Testis (tissue), 3 donors: ENCODE data around the gene TBCD. TPM values are rescaled to one million over a fixed set of nuclear protein-coding genes. Genes with fewer than 3 reads are reported as not detected.
A peak's percentile ranks its signal among the peaks of the same experiment; 100 is the strongest.

Source experiments
- DNase-seq: peaks from one replicate; pipeline ENCODE4 v3.0.0-alpha.2; 2019
- H3K27ac ChIP-seq, 2 donors: fragments of 200-600 bp; sonication (generic); one replicate each; pipeline ENCODE4 v1.5.1; 2019
- H3K27me3 ChIP-seq: fragments of 200-600 bp; sonication (generic); one replicate; pipeline ENCODE4 v1.5.1; 2019
- H3K36me3 ChIP-seq: fragments of 200-600 bp; sonication (generic); one replicate; pipeline ENCODE4 v1.5.1; 2017; ENCODE audit warnings: low read depth; ENCODE audit errors: missing control alignments
- H3K4me1 ChIP-seq: fragments of 200-600 bp; sonication (generic); one replicate; pipeline ENCODE4 v1.5.1; 2019
- H3K4me3 ChIP-seq, 2 donors: fragments of 200-600 bp; sonication (generic); one replicate each; pipeline ENCODE4 v1.5.1; 2017 to 2019
- H3K9me3 ChIP-seq: fragments of 200-600 bp; sonication (generic); one replicate; pipeline ENCODE4 v1.5.1; 2017
- POLR2A ChIP-seq: fragments of 450-650 bp; IDR thresholded peaks from one replicate; pipeline ENCODE4 v1.6.1; 2017; ENCODE audit warnings: antibody characterized with exemption, mild to moderate bottlenecking, moderate library complexity
- WGBS, 2 donors: methylation state at CpG; one replicate each; pipeline ENCODE4 v1.1.5; 2018; 5-methylcytosine and 5-hydroxymethylcytosine counted together
- intact Hi-C: fragments of 100-400 bp; cut with DNase I; formaldehyde crosslinking; loops from one replicate; pipeline ENCODE4 v1.15.1; 2023; ENCODE audit warnings: low total_unique reads
- polyA plus RNA-seq: library from polyadenylated mRNA; stranded (reverse); fragments of 350-450 nt; fragmentation: Illumina TruSeq; extraction: RNeasy Lipid Tissue Mini Kit (QIAGEN cat#74804); gene quantifications from one replicate; pipeline ENCODE4 v1.2.3, GENCODE V29; 2014; ENCODE audit warnings: low read depth, low replicate concordance; ENCODE audit not compliant: insufficient read depth
- total RNA-seq, 2 donors: library from RNA; depleted of rRNA; stranded (reverse); fragments of >200 nt; gene quantifications; one replicate each; pipeline ENCODE4 v1.2.3, GENCODE V29; 2016
- TF ChIP-seq, protein P1 (sequence below), 3 experiments: fragments of 450-650 bp in 2 of 3; fragments of 200-600 bp in 1 of 3; sonication (generic) in 1 of 3; IDR thresholded peaks; one replicate each; pipeline ENCODE4 v1.5.1; 2016 to 2019; ENCODE audit warnings: antibody characterized with exemption in 3 of 3, mild to moderate bottlenecking in 2 of 3, moderate library complexity in 1 of 3

Gene TBCD
- total and polyA plus RNA-seq, 3 donors from 2014 or later, result 81.2 to 128 (median 115) TPM

DNA sequence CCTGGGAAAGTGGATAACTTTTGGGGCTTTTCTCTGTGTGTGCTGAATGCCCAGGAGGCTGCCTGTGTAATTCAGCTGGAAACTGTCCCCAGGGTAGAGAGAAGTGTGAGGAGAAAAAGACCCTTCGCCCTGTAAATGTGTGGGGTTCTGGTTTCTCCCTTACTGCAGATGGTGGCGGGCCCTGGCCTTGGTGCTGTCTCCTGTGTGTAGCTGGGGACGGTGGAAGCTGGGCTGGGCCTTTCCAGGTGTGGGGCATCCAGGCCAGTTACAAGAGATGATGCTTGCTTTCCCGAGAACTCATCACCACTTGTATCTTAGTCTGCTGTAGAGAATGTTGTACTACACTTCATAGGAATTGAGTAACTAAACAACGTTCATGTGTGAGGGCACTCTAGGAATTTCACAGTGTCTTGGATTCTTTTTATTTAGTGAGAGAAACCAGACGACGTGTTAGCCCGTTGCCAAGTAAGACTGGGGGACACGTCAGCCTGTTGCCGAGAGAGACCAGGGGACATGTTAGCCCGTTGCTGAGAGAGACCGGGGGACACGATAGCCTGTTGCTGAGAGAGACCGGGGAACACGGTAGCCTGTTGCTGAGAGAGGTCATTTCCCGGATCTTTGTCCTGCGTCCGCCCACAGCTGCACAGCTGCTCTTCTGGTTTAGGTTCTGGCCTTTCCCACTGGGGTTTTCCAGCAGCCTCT is 43.1 kb downstream of the TBCD start:
- Histone ChIP-seq H3K27ac (no peak overlapping the region), H3K36me3 (no peaks in the 10 kb centered on the region), H3K4me3 (no peak overlapping the region), H3K9me3 (no peaks in the 10 kb centered on the region), H3K4me1 (peaks cover 6% of the 10 kb centered on the region), H3K27me3 (no peaks in the 10 kb centered on the region)
- WGBS, 2 donors, result 68 to 72% methylated on average over 18 of the region's 18 CpGs
- intact Hi-C loops, result no loop called here
- TF ChIP-seq POLR2A, result no peak
- TF ChIP-seq, protein P1, sequence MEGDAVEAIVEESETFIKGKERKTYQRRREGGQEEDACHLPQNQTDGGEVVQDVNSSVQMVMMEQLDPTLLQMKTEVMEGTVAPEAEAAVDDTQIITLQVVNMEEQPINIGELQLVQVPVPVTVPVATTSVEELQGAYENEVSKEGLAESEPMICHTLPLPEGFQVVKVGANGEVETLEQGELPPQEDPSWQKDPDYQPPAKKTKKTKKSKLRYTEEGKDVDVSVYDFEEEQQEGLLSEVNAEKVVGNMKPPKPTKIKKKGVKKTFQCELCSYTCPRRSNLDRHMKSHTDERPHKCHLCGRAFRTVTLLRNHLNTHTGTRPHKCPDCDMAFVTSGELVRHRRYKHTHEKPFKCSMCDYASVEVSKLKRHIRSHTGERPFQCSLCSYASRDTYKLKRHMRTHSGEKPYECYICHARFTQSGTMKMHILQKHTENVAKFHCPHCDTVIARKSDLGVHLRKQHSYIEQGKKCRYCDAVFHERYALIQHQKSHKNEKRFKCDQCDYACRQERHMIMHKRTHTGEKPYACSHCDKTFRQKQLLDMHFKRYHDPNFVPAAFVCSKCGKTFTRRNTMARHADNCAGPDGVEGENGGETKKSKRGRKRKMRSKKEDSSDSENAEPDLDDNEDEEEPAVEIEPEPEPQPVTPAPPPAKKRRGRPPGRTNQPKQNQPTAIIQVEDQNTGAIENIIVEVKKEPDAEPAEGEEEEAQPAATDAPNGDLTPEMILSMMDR (IDR thresholded peaks at IDR 0.05), result no peak
- peak; percentile 51 for DNase-seq

DNA sequence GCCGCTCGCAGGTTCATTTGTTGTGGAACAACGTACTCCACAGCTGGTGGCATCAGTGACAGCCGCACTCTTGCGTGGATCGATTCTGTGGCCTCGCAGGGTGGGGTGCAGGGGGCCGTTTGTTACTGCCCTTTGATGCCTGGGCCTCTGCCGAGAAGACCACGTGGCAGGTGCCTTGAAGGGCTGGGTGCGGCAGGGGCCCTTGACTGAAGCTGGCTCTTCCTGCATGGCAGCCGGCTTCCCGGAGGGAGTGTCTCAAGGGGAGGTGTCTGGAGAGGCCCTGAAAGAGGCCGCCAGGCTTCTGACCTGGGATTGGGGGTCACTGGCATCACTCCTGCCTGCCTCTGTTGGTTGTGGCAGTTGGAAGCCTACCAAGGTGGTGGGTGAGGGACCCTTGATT is 43.8 kb downstream of the TBCD start:
- no peaks in the 10 kb centered on the region for H3K9me3 ChIP-seq
- TF ChIP-seq, protein P1 (IDR thresholded peaks at IDR 0.05), result no peak
- TF ChIP-seq POLR2A, result no peak
- intact Hi-C loops, result no loop called here
- H3K27me3 ChIP-seq, result no peaks in the 10 kb centered on the region
- WGBS, 2 donors, result 94 to 98% methylated on average over 8 to 14 of the region's 14 CpGs
- peaks cover 6% of the 10 kb centered on the region for H3K4me1 ChIP-seq
- H3K36me3 ChIP-seq, result no peaks in the 10 kb centered on the region
- DNase-seq, result no peak
- no peak overlapping the region for H3K4me3 ChIP-seq
- no peak overlapping the region for H3K27ac ChIP-seq

DNA sequence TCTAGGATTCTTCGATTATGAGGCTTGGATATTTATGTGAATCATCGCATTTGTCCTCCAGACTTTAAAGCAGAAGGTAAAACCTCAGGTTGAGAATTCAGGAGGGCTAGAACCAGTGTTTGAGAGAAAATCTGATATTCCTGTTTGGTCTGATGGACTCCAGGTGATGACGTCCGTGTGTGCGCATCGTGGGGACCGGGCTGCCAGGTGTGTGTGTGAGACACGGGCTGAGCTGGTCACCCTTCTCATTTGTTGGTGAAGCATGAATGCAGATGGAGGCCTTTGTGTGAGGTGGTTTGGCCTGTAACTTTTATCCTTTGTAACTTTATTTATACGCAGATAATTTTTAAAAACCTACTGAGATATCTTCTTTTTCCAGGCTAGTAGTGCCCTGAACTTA is 45.2 kb downstream of the TBCD start:
- H3K4me1 ChIP-seq, result peaks cover 6% of the 10 kb centered on the region
- H3K36me3 ChIP-seq, result no peaks in the 10 kb centered on the region
- WGBS, 2 donors, result 95 to 96% methylated on average over 9 of the region's 9 CpGs
- DNase-seq, result no peak
- H3K4me3 ChIP-seq, result no peak overlapping the region
- TF ChIP-seq POLR2A, result no peak
- TF ChIP-seq, protein P1 (IDR thresholded peaks at IDR 0.05), result no peak
- intact Hi-C loops, result no loop called here
- H3K9me3 ChIP-seq, result no peaks in the 10 kb centered on the region
- H3K27ac ChIP-seq, result no peak overlapping the region
- H3K27me3 ChIP-seq, result no peaks in the 10 kb centered on the region

DNA sequence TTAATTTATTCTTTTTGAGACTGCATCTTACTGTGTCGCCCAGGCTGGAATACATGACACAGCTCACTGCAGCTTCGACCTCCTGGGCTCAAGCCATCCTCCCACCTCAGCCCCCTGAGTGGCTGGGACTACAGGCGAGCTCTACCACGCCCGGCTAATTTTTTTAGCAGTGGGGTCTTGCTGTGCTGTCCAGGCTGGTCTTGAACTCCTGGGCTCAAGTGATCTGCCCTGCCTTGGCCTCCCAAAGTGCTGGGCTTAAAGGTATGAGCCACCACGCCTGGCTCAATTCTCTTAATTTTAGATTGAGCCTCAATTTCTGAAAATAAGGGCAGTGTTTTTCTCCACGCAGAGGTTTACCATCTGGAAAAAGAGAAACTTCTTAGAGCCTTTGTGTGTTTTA is 46.9 kb downstream of the TBCD start:
- no peak overlapping the region for H3K27ac ChIP-seq
- intact Hi-C loops, result no loop called here
- 97 to 99% methylated on average over 7 of the region's 7 CpGs for WGBS, 2 donors
- no peaks in the 10 kb centered on the region for H3K36me3 ChIP-seq
- no peak overlapping the region for H3K4me3 ChIP-seq
- H3K27me3 ChIP-seq, result no peaks in the 10 kb centered on the region
- peaks cover 6% of the 10 kb centered on the region for H3K4me1 ChIP-seq
- TF ChIP-seq, protein P1 (IDR thresholded peaks at IDR 0.05), result no peak
- TF ChIP-seq POLR2A, result no peak
- DNase-seq, result no peak
- no peaks in the 10 kb centered on the region for H3K9me3 ChIP-seq

DNA sequence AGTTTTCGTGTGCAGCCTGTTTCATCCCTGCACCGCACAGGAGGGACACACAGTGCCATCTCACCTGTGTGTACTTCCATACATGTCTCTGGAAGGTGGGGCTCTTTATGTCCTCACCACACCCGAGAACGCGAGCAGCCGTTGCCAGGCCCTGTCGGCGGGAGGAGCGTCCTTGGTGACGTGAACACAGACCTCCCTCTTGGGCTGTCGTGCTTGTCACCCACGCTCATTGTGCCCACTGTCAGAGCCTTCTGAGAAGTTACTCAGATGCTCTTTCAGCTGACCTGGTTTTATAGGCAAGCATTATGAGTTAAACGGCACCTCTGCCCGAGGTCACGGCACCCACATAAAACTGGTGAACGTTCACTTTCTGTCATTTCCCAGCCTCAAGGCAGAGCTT is 47.7 kb downstream of the TBCD start:
- Histone ChIP-seq H3K4me1 (peaks cover 6% of the 10 kb centered on the region), H3K9me3 (no peaks in the 10 kb centered on the region), H3K4me3 (no peak overlapping the region), H3K27me3 (no peaks in the 10 kb centered on the region), H3K36me3 (no peaks in the 10 kb centered on the region), H3K27ac (no peak overlapping the region)
- intact Hi-C loops, result no loop called here
- WGBS, 2 donors, result 92 to 94% methylated on average over 16 of the region's 16 CpGs
- TF ChIP-seq, protein P1 (IDR thresholded peaks at IDR 0.05), result no peak
- TF ChIP-seq POLR2A, result no peak
- no peak for DNase-seq
